ENCODE measurements around the gene MAST4.

The MAST4 gene

GRCh38 chr5:66595756-66596635, at the start of gene MAST4:
MAST4 (plus strand) TSS chr5:66596393; CDS start chr5:66596656, 263 bp downstream.
- ATAC-seq (peak; percentile 90), DNase-seq (peak; percentile 73)
- H3K27me3 Mint-ChIP-seq: peaks cover 70% of the 10 kb centered on the region
- H3K36me3 Mint-ChIP-seq (ENCODE audit: low read depth): no peaks in the 10 kb centered on the region
- H3K4me1 Mint-ChIP-seq: peaks cover 17% of the 10 kb centered on the region
- H3K27ac Mint-ChIP-seq: no peak within 1 kb of the TSS
- no peaks in the 10 kb centered on the region for H3K9me3 Mint-ChIP-seq
- H3K4me3 Mint-ChIP-seq: peak within 1 kb of the TSS; percentile 77

GRCh38 chr5:66546541-66546940, 49.7 kb upstream of the MAST4 start:
- DNase-seq (no peak), ATAC-seq (no peak)
- Mint-ChIP-seq H3K27ac (no peak overlapping the region), H3K4me3 (no peak overlapping the region), H3K4me1 (peaks cover 2% of the 10 kb centered on the region), H3K9me3 (peaks cover 14% of the 10 kb centered on the region), H3K27me3 (peaks cover 7% of the 10 kb centered on the region), H3K36me3 (ENCODE audit: low read depth) (no peaks in the 10 kb centered on the region)

- Mint-ChIP-seq H3K9me3 (peaks cover 18% of the 10 kb centered on the region), H3K4me1 (peaks cover 22% of the 10 kb centered on the region), H3K27me3 (peaks cover 12% of the 10 kb centered on the region), H3K4me3 (no peak overlapping the region), H3K27ac (no peak overlapping the region), H3K36me3 (ENCODE audit: low read depth) (no peaks in the 10 kb centered on the region)
- DNase-seq (no peak), ATAC-seq (no peak)
These were observed 44.9 kb upstream of the MAST4 start for GRCh38 chr5:66551338-66551737.

GRCh38 chr5:66551945-66552344, 44.2 kb upstream of the MAST4 start:
- no peaks in the 10 kb centered on the region for H3K36me3 Mint-ChIP-seq (ENCODE audit: low read depth)
- no peak for ATAC-seq
- DNase-seq: no peak
- H3K27me3 Mint-ChIP-seq: peaks cover 12% of the 10 kb centered on the region
- peaks cover 22% of the 10 kb centered on the region for H3K4me1 Mint-ChIP-seq
- H3K9me3 Mint-ChIP-seq: peaks cover 18% of the 10 kb centered on the region
- no peak overlapping the region for H3K27ac Mint-ChIP-seq
- H3K4me3 Mint-ChIP-seq: no peak overlapping the region

GRCh38 chr5:66553368-66553912, 42.8 kb upstream of the MAST4 start:
- DNase-seq (no peak), ATAC-seq (no peak)
- Mint-ChIP-seq H3K27ac (no peak overlapping the region), H3K27me3 (peaks cover 12% of the 10 kb centered on the region), H3K4me1 (peaks cover 25% of the 10 kb centered on the region), H3K4me3 (no peak overlapping the region), H3K9me3 (peaks cover 8% of the 10 kb centered on the region), H3K36me3 (ENCODE audit: low read depth) (no peaks in the 10 kb centered on the region)

- Mint-ChIP-seq H3K36me3 (ENCODE audit: low read depth) (no peaks in the 10 kb centered on the region), H3K27me3 (peaks cover 12% of the 10 kb centered on the region), H3K27ac (peak overlapping the region; percentile 17), H3K4me1 (peaks cover 28% of the 10 kb centered on the region), H3K4me3 (no peak overlapping the region), H3K9me3 (peaks cover 8% of the 10 kb centered on the region)
- DNase-seq: peak; percentile 17
- ATAC-seq: peak; percentile 95
These were observed 42.1 kb upstream of the MAST4 start for GRCh38 chr5:66553916-66554575.

GRCh38 chr5:66554884-66555283, 41.3 kb upstream of the MAST4 start:
- Mint-ChIP-seq H3K4me3 (no peak overlapping the region), H3K36me3 (ENCODE audit: low read depth) (no peaks in the 10 kb centered on the region), H3K27me3 (peaks cover 12% of the 10 kb centered on the region), H3K27ac (peak overlapping the region; percentile 17), H3K9me3 (peaks cover 4% of the 10 kb centered on the region), H3K4me1 (peaks cover 28% of the 10 kb centered on the region)
- no peak for ATAC-seq
- no peak for DNase-seq

- DNase-seq (peak; percentile 6), ATAC-seq (peak; percentile 41)
- peaks cover 24% of the 10 kb centered on the region for H3K4me1 Mint-ChIP-seq
- peaks cover 3% of the 10 kb centered on the region for H3K27me3 Mint-ChIP-seq
- H3K36me3 Mint-ChIP-seq (ENCODE audit: low read depth): no peaks in the 10 kb centered on the region
- no peak overlapping the region for H3K27ac Mint-ChIP-seq
- H3K4me3 Mint-ChIP-seq: no peak overlapping the region
- H3K9me3 Mint-ChIP-seq: peaks cover 4% of the 10 kb centered on the region
These were observed 37.6 kb upstream of the MAST4 start for GRCh38 chr5:66558560-66558959.

GRCh38 chr5:66560371-66560770, 35.8 kb upstream of the MAST4 start:
- ATAC-seq: no peak

GRCh38 chr5:66561256-66561990, 34.8 kb upstream of the MAST4 start:
- Mint-ChIP-seq H3K4me3 (no peak overlapping the region), H3K9me3 (no peaks in the 10 kb centered on the region), H3K36me3 (ENCODE audit: low read depth) (no peaks in the 10 kb centered on the region), H3K27ac (no peak overlapping the region), H3K4me1 (peaks cover 11% of the 10 kb centered on the region), H3K27me3 (peaks cover 5% of the 10 kb centered on the region)
- no peak for DNase-seq
- ATAC-seq: no peak

More at GRCh38 chr5:66560371-66560770, 35.8 kb upstream of the MAST4 start:
- no peak for DNase-seq
- Mint-ChIP-seq H3K4me3 (no peak overlapping the region), H3K36me3 (ENCODE audit: low read depth) (no peaks in the 10 kb centered on the region), H3K9me3 (peaks cover 2% of the 10 kb centered on the region), H3K4me1 (peaks cover 7% of the 10 kb centered on the region), H3K27ac (no peak overlapping the region), H3K27me3 (peaks cover 5% of the 10 kb centered on the region)

GRCh38 chr5:66565878-66566277, 30.3 kb upstream of the MAST4 start:
- H3K27ac Mint-ChIP-seq: no peak overlapping the region
- peaks cover 5% of the 10 kb centered on the region for H3K4me1 Mint-ChIP-seq
- no peak overlapping the region for H3K4me3 Mint-ChIP-seq
- no peaks in the 10 kb centered on the region for H3K36me3 Mint-ChIP-seq (ENCODE audit: low read depth)
- peaks cover 5% of the 10 kb centered on the region for H3K27me3 Mint-ChIP-seq
- H3K9me3 Mint-ChIP-seq: no peaks in the 10 kb centered on the region
- ATAC-seq (no peak), DNase-seq (no peak)

- H3K4me3 Mint-ChIP-seq: no peak overlapping the region
- H3K27ac Mint-ChIP-seq: no peak overlapping the region
- no peaks in the 10 kb centered on the region for H3K36me3 Mint-ChIP-seq (ENCODE audit: low read depth)
- DNase-seq (no peak), ATAC-seq (no peak)
- H3K9me3 Mint-ChIP-seq: no peaks in the 10 kb centered on the region
- H3K27me3 Mint-ChIP-seq: peaks cover 10% of the 10 kb centered on the region
- H3K4me1 Mint-ChIP-seq: peaks cover 5% of the 10 kb centered on the region
These were observed 28.7 kb upstream of the MAST4 start for GRCh38 chr5:66567474-66567873.

- H3K4me1 Mint-ChIP-seq: peaks cover 5% of the 10 kb centered on the region
- no peak overlapping the region for H3K4me3 Mint-ChIP-seq
- H3K36me3 Mint-ChIP-seq (ENCODE audit: low read depth): no peaks in the 10 kb centered on the region
- ATAC-seq (no peak), DNase-seq (no peak)
- no peak overlapping the region for H3K27ac Mint-ChIP-seq
- peaks cover 13% of the 10 kb centered on the region for H3K27me3 Mint-ChIP-seq
- no peaks in the 10 kb centered on the region for H3K9me3 Mint-ChIP-seq
These were observed 26.0 kb upstream of the MAST4 start for GRCh38 chr5:66570201-66570600.

GRCh38 chr5:66573733-66574132, 22.5 kb upstream of the MAST4 start:
- Mint-ChIP-seq H3K27ac (no peak overlapping the region), H3K4me3 (no peak overlapping the region), H3K4me1 (no peaks in the 10 kb centered on the region), H3K27me3 (peaks cover 24% of the 10 kb centered on the region), H3K9me3 (no peaks in the 10 kb centered on the region), H3K36me3 (ENCODE audit: low read depth) (no peaks in the 10 kb centered on the region)
- ATAC-seq (no peak), DNase-seq (no peak)
